Activated T-cell treated with anti-CD3 and anti-CD28 coated beads, Interleukin-2, amount 50 U/mL, for 4 hours (primary cell): ENCODE data around the gene CSDE1. TPM values are rescaled to one million over a fixed set of nuclear protein-coding genes. Genes with fewer than 3 reads are reported as not detected.

Experiments
- ATAC-seq, 2 donors: fragments of 200-7000 bp; cut with Tn5 transposase; one replicate each; pipeline ENCODE4 v1.10.0; 2021
- DNase-seq: peaks from one replicate; pipeline ENCODE4 v3.0.0-alpha.2; 2020
- H3K27me3 Mint-ChIP-seq: one replicate; pipeline ENCODE4 v1.8.0; 2021; ENCODE audit warnings: low read depth, mixed read lengths
- H3K36me3 Mint-ChIP-seq: one replicate; pipeline ENCODE4 v1.8.0; 2022; ENCODE audit warnings: mixed read lengths; ENCODE audit not compliant: insufficient read depth
- H3K4me1 Mint-ChIP-seq: one replicate; pipeline ENCODE4 v1.8.0; 2021; ENCODE audit warnings: low read depth, mixed read lengths
- H3K4me3 Mint-ChIP-seq: one replicate; pipeline ENCODE4 v1.8.0; 2021; ENCODE audit warnings: mild to moderate bottlenecking, moderate library complexity, mixed read lengths
- H3K9me3 Mint-ChIP-seq: one replicate; pipeline ENCODE4 v1.8.0; 2021; ENCODE audit warnings: mixed read lengths
- total RNA-seq, 3 donors: library from RNA; stranded (reverse); gene quantifications; one replicate each; pipeline ENCODE4 v1.2.1, GENCODE V29; 2021

CSDE1 gene
- total RNA-seq, 3 donors from 2014 or later, result 460 to 486 (median 469) TPM

GRCh38 chr1:114670083-114671010, 87.4 kb downstream of the CSDE1 start:
- Mint-ChIP-seq H3K27me3 (peaks cover 13% of the 10 kb centered on the region), H3K4me1 (peaks cover 9% of the 10 kb centered on the region), H3K9me3 (no peaks in the 10 kb centered on the region), H3K4me3 (peak overlapping the region; percentile 92), H3K36me3 (no peaks in the 10 kb centered on the region)
- peak; percentile 98 for ATAC-seq
- DNase-seq, result peak; percentile 10

- DNase-seq (peak; percentile 80), ATAC-seq (peak; percentile 64)
- Mint-ChIP-seq H3K36me3 (no peaks in the 10 kb centered on the region), H3K4me3 (peak within 1 kb of the TSS; percentile 92), H3K27me3 (peaks cover 11% of the 10 kb centered on the region), H3K9me3 (no peaks in the 10 kb centered on the region), H3K4me1 (peaks cover 9% of the 10 kb centered on the region)
Observed at GRCh38 chr1:114669562-114670082, 88.2 kb downstream of the CSDE1 start, which contains the start of gene DENND2C. Gene DENND2C (minus strand): TSS chr1:114670049. CDS start chr1:114625984, 44,065 bp downstream.

GRCh38 chr1:114668784-114669561, 88.8 kb downstream of the CSDE1 start:
- H3K4me1 Mint-ChIP-seq, result peaks cover 9% of the 10 kb centered on the region
- no peaks in the 10 kb centered on the region for H3K9me3 Mint-ChIP-seq
- ATAC-seq (no peak), DNase-seq (no peak)
- H3K27me3 Mint-ChIP-seq, result peaks cover 6% of the 10 kb centered on the region
- peak overlapping the region; percentile 92 for H3K4me3 Mint-ChIP-seq
- H3K36me3 Mint-ChIP-seq, result no peaks in the 10 kb centered on the region

GRCh38 chr1:114668373-114668772, 89.4 kb downstream of the CSDE1 start:
- Mint-ChIP-seq H3K27me3 (peaks cover 6% of the 10 kb centered on the region), H3K4me3 (peak overlapping the region; percentile 16), H3K4me1 (peaks cover 9% of the 10 kb centered on the region), H3K36me3 (no peaks in the 10 kb centered on the region), H3K9me3 (no peaks in the 10 kb centered on the region)
- DNase-seq, result no peak
- ATAC-seq, result no peak

GRCh38 chr1:114666954-114667353, 90.8 kb downstream of the CSDE1 start:
- Mint-ChIP-seq H3K27me3 (peaks cover 9% of the 10 kb centered on the region), H3K4me3 (no peak overlapping the region), H3K4me1 (peaks cover 9% of the 10 kb centered on the region), H3K9me3 (no peaks in the 10 kb centered on the region), H3K36me3 (no peaks in the 10 kb centered on the region)
- ATAC-seq, result no peak
- no peak for DNase-seq

Other genes starting within 250 kb of the CSDE1 start
- 10 to 100 TPM; 30.0 to 33.0 (median 31.9) TPM for gene TRIM33, start 246.8 kb downstream of the CSDE1 start, total RNA-seq
- 10 to 100 TPM; 62.4 to 65.4 (median 64.0) TPM for gene BCAS2, start 176.4 kb downstream of the CSDE1 start, total RNA-seq
- under 1 TPM; 0.20 to 0.27 (median 0.21) TPM for gene DENND2C, start 87.9 kb downstream of the CSDE1 start, total RNA-seq
- gene AMPD1, start 62.4 kb downstream of the CSDE1 start, total RNA-seq, result not detected
- 10 to 100 TPM; 64.5 to 70.3 (median 67.6) TPM for gene NRAS, start 41.2 kb downstream of the CSDE1 start, total RNA-seq
- 10 to 100 TPM; 69.2 to 84.7 (median 77.5) TPM for gene SIKE1, start 22.7 kb upstream of the CSDE1 start, total RNA-seq
- not detected for gene SYCP1, start 96.9 kb upstream of the CSDE1 start, total RNA-seq